Measurements from ENCODE around the gene SPATA33. TPM values are rescaled to one million over a fixed set of nuclear protein-coding genes. Genes with fewer than 3 reads are reported as not detected.
"Not testable (repeated sequence)": the region's sequence is repeated elsewhere in the genome, so short reads cannot be mapped to it uniquely, and the experiment has no call there.

The SPATA33 gene
- total RNA-seq, 1 donor from 2014 or later = 13.8 TPM

GRCh38 chr16:89691231-89691985 lies 33.8 kb downstream of the SPATA33 start:
- Mint-ChIP-seq H3K4me3 (ENCODE audit: unreplicated experiment) (no peak overlapping the region), H3K36me3 (ENCODE audit: low read depth, unreplicated experiment) (peaks cover 17% of the 10 kb centered on the region), H3K27ac (ENCODE audit: unreplicated experiment) (no peak overlapping the region), H3K4me1 (ENCODE audit: unreplicated experiment) (peaks cover 6% of the 10 kb centered on the region), H3K9me3 (ENCODE audit: unreplicated experiment) (no peaks in the 10 kb centered on the region), H3K27me3 (ENCODE audit: unreplicated experiment) (peaks cover 23% of the 10 kb centered on the region)
- no peak for DNase-seq (ENCODE audit: low spot score)
- TF ChIP-seq, protein P1, sequence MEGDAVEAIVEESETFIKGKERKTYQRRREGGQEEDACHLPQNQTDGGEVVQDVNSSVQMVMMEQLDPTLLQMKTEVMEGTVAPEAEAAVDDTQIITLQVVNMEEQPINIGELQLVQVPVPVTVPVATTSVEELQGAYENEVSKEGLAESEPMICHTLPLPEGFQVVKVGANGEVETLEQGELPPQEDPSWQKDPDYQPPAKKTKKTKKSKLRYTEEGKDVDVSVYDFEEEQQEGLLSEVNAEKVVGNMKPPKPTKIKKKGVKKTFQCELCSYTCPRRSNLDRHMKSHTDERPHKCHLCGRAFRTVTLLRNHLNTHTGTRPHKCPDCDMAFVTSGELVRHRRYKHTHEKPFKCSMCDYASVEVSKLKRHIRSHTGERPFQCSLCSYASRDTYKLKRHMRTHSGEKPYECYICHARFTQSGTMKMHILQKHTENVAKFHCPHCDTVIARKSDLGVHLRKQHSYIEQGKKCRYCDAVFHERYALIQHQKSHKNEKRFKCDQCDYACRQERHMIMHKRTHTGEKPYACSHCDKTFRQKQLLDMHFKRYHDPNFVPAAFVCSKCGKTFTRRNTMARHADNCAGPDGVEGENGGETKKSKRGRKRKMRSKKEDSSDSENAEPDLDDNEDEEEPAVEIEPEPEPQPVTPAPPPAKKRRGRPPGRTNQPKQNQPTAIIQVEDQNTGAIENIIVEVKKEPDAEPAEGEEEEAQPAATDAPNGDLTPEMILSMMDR (IDR thresholded peaks at IDR 0.05; ENCODE audit: unreplicated experiment) = no peak

DNA sequence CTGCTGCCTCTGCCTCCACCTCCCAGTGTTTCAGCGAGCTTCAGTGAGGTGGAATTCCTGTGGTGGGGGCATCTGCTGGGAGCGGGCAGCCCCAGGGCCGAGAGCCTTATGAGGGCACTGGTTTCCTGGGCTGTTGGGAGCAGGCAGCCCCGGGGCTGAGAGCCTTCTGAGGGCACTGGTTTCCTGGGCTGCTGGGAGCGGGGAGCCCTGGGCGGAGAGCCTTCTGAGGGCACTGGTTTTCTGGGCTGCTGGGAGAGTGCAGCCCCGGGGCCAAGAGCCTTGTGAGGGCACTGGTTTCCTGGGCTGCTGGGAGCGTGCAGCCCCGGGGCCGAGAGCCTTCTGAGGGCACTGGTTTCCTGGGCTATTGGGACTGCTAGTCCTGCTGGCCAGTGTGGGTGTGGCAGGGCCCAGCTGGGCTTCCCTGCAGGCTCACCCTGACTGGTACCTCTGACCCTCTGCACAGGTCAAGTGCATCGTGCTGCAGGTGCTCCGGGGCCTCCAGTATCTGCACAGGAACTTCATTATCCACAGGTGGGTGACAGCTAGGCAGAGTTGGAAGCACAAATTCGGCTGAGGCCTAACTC lies 34.4 kb downstream of the SPATA33 start:
- H3K9me3 Mint-ChIP-seq (ENCODE audit: unreplicated experiment) = no peaks in the 10 kb centered on the region
- H3K4me3 Mint-ChIP-seq (ENCODE audit: unreplicated experiment) = no peak overlapping the region
- TF ChIP-seq, protein P1 (IDR thresholded peaks at IDR 0.05; ENCODE audit: unreplicated experiment) = no peak
- H3K27me3 Mint-ChIP-seq (ENCODE audit: unreplicated experiment) = peaks cover 23% of the 10 kb centered on the region
- no peak overlapping the region for H3K27ac Mint-ChIP-seq (ENCODE audit: unreplicated experiment)
- peaks cover 6% of the 10 kb centered on the region for H3K4me1 Mint-ChIP-seq (ENCODE audit: unreplicated experiment)
- no peak for DNase-seq (ENCODE audit: low spot score)
- H3K36me3 Mint-ChIP-seq (ENCODE audit: low read depth, unreplicated experiment) = peaks cover 17% of the 10 kb centered on the region

- H3K9me3 Mint-ChIP-seq (ENCODE audit: unreplicated experiment) = no peaks in the 10 kb centered on the region
- H3K36me3 Mint-ChIP-seq (ENCODE audit: low read depth, unreplicated experiment) = peaks cover 15% of the 10 kb centered on the region
- no peak overlapping the region for H3K27ac Mint-ChIP-seq (ENCODE audit: unreplicated experiment)
- peaks cover 19% of the 10 kb centered on the region for H3K27me3 Mint-ChIP-seq (ENCODE audit: unreplicated experiment)
- TF ChIP-seq, protein P1 (IDR thresholded peaks at IDR 0.05; ENCODE audit: unreplicated experiment) = no peak
- no peak overlapping the region for H3K4me3 Mint-ChIP-seq (ENCODE audit: unreplicated experiment)
- no peaks in the 10 kb centered on the region for H3K4me1 Mint-ChIP-seq (ENCODE audit: unreplicated experiment)
- DNase-seq (ENCODE audit: low spot score) = no peak
These were observed 35.7 kb downstream of the SPATA33 start for GRCh38 chr16:89693289-89693731.

DNA sequence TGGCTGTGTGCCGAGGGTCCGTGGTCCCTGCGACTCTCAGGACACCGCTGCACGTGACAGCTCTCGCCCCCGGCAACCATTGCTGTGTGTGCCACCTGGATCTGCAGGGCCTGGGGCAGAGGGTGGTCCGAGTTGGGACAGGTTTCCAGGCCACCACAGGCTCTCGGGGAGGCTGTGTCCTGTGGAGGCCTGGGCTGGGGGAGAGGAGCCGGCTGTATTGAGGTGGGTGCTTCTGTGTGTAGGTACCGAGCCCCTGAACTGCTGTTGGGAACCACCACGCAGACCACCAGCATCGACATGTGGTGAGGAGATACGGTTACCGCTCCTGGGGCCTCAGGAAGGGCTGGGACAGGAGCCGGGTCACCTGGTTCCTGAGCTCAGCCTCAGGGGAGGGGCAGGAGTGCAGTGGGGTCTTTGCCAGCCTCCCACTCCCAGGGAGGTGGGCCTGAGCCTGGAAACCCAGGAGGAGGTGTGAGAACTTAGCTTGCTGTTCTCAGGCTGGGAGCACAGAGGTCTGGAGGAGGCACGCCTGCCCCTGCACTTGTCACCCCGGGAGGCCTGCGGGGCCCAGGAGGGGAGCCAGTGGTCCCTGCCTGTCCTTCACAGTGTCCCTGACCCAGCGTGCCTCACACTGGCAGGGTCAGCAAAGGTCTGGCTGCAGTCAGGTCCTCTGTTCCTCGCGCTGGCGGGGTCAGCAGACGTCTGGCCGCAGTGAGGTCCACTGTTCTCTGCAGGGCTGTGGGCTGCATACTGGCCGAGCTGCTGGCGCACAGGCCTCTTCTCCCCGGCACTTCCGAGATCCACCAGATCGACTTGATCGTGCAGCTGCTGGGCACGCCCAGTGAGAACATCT lies 36.5 kb downstream of the SPATA33 start:
- no peak for DNase-seq (ENCODE audit: low spot score)
- TF ChIP-seq, protein P1 (IDR thresholded peaks at IDR 0.05; ENCODE audit: unreplicated experiment) = no peak
- Mint-ChIP-seq H3K27me3 (ENCODE audit: unreplicated experiment) (peaks cover 24% of the 10 kb centered on the region), H3K9me3 (ENCODE audit: unreplicated experiment) (no peaks in the 10 kb centered on the region), H3K36me3 (ENCODE audit: low read depth, unreplicated experiment) (peaks cover 18% of the 10 kb centered on the region), H3K27ac (ENCODE audit: unreplicated experiment) (no peak overlapping the region), H3K4me1 (ENCODE audit: unreplicated experiment) (no peaks in the 10 kb centered on the region), H3K4me3 (ENCODE audit: unreplicated experiment) (no peak overlapping the region)

DNA sequence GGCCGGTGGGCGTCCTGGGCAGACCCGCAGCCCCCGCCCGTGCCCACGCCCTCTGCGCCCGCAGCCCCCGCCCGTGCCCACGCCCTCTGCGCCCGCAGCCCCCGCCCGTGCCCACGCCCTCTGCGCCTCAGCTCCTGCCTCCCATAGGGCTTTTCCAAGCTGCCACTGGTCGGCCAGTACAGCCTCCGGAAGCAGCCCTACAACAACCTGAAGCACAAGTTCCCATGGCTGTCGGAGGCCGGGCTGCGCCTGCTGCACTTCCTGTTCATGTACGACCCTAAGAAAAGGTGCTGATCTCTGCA lies 37.1 kb downstream of the SPATA33 start:
- Mint-ChIP-seq H3K27me3 (ENCODE audit: unreplicated experiment) (peaks cover 24% of the 10 kb centered on the region), H3K36me3 (ENCODE audit: low read depth, unreplicated experiment) (peaks cover 20% of the 10 kb centered on the region)
- H3K4me3 Mint-ChIP-seq (ENCODE audit: unreplicated experiment); DNase-seq (ENCODE audit: low spot score); H3K9me3 Mint-ChIP-seq (ENCODE audit: unreplicated experiment); H3K27ac Mint-ChIP-seq (ENCODE audit: unreplicated experiment); H3K4me1 Mint-ChIP-seq (ENCODE audit: unreplicated experiment): not testable (repeated sequence)
